ENCODE results near the gene ROR1. TPM values are rescaled to one million over a fixed set of nuclear protein-coding genes. Genes with fewer than 3 reads are reported as not detected.

Gene ROR1
- total RNA-seq, 1 donor from 2014 or later, result 30.3 TPM

DNA sequence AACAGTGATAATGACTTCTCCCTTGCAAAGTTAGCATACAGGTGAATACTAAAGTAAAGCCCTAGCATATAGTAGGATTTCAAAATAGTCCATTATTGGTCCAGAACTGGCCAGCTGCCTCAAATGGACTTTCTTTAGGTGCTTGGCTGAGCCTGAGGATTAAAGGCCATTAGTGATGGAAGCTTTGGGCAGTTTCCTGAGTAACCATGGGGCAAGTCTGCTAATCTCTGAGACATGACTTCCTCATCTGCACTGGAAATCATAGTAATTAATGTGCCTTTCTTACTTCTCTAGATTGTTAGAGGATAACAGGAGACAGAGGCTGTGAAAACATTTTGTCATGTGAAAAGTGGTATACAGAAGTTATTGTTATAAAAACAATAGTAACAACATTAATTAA, 273.1 kb downstream of the ROR1 start:
- Histone ChIP-seq H3K36me3 (no peaks in the 10 kb centered on the region), H3K9me3 (ENCODE audit: low read depth) (no peaks in the 10 kb centered on the region), H2AFZ (replicated peaks) (no peak overlapping the region), H3F3A (ENCODE audit: low read depth) (peaks cover 14% of the 10 kb centered on the region), H3K27ac (no peak overlapping the region), H3K9ac (no peak overlapping the region), H3K27me3 (no peaks in the 10 kb centered on the region), H3K4me2 (peak overlapping the region; percentile 34), H3K4me1 (peaks cover 45% of the 10 kb centered on the region), H3K4me3 (no peak overlapping the region), H4K20me1 (ENCODE audit: low read depth) (peaks cover 36% of the 10 kb centered on the region), H3K79me2 (ENCODE audit: low read depth) (peaks cover 55% of the 10 kb centered on the region)
- no peak for DNase-seq (ENCODE audit: low spot score)
- no peaks in the 10 kb centered on the region for H3K9me3 Mint-ChIP-seq
- no peak for TF ChIP-seq EZH2 (IDR thresholded peaks at IDR 0.05)
- no peak for TF ChIP-seq EZH2phosphoT487 (IDR thresholded peaks at IDR 0.05)
- TF ChIP-seq, protein P1, sequence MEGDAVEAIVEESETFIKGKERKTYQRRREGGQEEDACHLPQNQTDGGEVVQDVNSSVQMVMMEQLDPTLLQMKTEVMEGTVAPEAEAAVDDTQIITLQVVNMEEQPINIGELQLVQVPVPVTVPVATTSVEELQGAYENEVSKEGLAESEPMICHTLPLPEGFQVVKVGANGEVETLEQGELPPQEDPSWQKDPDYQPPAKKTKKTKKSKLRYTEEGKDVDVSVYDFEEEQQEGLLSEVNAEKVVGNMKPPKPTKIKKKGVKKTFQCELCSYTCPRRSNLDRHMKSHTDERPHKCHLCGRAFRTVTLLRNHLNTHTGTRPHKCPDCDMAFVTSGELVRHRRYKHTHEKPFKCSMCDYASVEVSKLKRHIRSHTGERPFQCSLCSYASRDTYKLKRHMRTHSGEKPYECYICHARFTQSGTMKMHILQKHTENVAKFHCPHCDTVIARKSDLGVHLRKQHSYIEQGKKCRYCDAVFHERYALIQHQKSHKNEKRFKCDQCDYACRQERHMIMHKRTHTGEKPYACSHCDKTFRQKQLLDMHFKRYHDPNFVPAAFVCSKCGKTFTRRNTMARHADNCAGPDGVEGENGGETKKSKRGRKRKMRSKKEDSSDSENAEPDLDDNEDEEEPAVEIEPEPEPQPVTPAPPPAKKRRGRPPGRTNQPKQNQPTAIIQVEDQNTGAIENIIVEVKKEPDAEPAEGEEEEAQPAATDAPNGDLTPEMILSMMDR (IDR thresholded peaks at IDR 0.05), result no peak
- H3K4me3 Mint-ChIP-seq, result no peak overlapping the region
- H3K4me1 Mint-ChIP-seq, result peaks cover 36% of the 10 kb centered on the region
- H3K27me3 Mint-ChIP-seq (ENCODE audit: insufficient read depth, low read depth), result no peaks in the 10 kb centered on the region
- peaks cover 10% of the 10 kb centered on the region for H3K36me3 Mint-ChIP-seq
- no peak overlapping the region for H3K27ac Mint-ChIP-seq

DNA sequence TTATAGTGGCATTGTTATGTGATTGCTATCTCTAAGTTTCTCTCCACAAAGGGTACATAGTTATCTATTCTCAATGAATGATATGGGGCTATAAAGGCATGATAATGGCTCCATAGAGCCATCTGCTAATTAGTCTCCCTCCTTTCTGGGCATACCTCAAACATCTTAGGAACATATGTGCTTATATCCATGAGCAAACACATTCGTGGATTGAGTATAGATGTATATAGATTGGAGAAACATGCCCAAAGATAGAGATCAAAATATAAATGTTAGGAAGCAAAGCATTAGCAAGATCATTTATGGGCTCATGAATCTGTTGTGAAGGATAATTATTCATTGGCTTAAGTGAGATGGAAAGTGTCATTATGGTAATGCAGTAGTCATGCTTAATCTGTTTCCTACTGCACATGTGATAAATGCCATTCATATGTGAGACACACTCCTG, 273.8 kb downstream of the ROR1 start:
- no peaks in the 10 kb centered on the region for H3K9me3 ChIP-seq (ENCODE audit: low read depth)
- peaks cover 38% of the 10 kb centered on the region for H3K4me1 ChIP-seq
- Mint-ChIP-seq H3K27ac (no peak overlapping the region), H3K27me3 (ENCODE audit: insufficient read depth, low read depth) (no peaks in the 10 kb centered on the region), H3K4me1 (peaks cover 30% of the 10 kb centered on the region), H3K4me3 (no peak overlapping the region), H3K9me3 (no peaks in the 10 kb centered on the region), H3K36me3 (peaks cover 10% of the 10 kb centered on the region)
- no peak for DNase-seq (ENCODE audit: low spot score)
- peaks cover 48% of the 10 kb centered on the region for H3K79me2 ChIP-seq (ENCODE audit: low read depth)
- no peak overlapping the region for H3K4me3 ChIP-seq
- H3K9ac ChIP-seq, result no peak overlapping the region
- H3F3A ChIP-seq (ENCODE audit: low read depth), result peaks cover 14% of the 10 kb centered on the region
- H4K20me1 ChIP-seq (ENCODE audit: low read depth), result peaks cover 30% of the 10 kb centered on the region
- TF ChIP-seq EZH2phosphoT487 (IDR thresholded peaks at IDR 0.05) (no peak), EZH2 (IDR thresholded peaks at IDR 0.05) (no peak)
- TF ChIP-seq, protein P1 (IDR thresholded peaks at IDR 0.05), result no peak
- H3K27ac ChIP-seq, result no peak overlapping the region
- H3K27me3 ChIP-seq, result no peaks in the 10 kb centered on the region
- no peaks in the 10 kb centered on the region for H3K36me3 ChIP-seq
- H2AFZ ChIP-seq (replicated peaks), result no peak overlapping the region
- H3K4me2 ChIP-seq, result no peak overlapping the region

DNA sequence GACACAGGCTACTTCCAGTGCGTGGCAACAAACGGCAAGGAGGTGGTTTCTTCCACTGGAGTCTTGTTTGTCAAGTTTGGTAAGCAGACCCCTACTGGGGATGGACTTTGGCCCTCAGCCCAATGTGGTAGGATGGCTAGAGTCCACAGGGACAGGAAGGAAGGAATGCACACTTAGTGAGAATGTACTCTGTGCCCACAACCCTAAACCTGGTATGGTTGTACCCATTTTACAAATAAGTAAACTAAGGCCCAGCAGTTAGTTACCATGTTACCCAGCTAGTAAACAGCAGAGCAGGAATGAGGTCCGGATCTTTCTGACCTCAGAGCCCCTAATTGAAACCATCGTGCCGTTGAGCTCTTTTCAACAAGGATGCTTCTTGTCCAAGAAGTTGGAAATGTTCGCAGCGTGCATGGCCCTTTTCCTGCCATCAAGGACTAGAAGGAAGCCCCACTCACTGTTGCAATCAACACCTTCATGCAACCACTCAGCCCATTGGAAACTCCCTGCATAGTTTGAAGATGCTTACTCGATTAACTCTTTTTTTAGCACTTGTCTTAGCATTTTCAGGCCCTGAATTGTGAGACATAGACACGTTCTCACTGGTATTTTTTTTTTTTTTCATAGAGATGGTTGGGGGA, 276.2 kb downstream of the ROR1 start:
- Histone ChIP-seq H3K9ac (no peak overlapping the region), H4K20me1 (ENCODE audit: low read depth) (peaks cover 13% of the 10 kb centered on the region), H3K4me3 (no peak overlapping the region), H3K36me3 (no peaks in the 10 kb centered on the region), H3K9me3 (ENCODE audit: low read depth) (no peaks in the 10 kb centered on the region), H3F3A (ENCODE audit: low read depth) (peaks cover 14% of the 10 kb centered on the region), H3K4me2 (no peak overlapping the region), H3K27ac (no peak overlapping the region), H2AFZ (replicated peaks) (no peak overlapping the region), H3K4me1 (peaks cover 21% of the 10 kb centered on the region), H3K27me3 (no peaks in the 10 kb centered on the region), H3K79me2 (ENCODE audit: low read depth) (peaks cover 25% of the 10 kb centered on the region)
- no peaks in the 10 kb centered on the region for H3K9me3 Mint-ChIP-seq
- peaks cover 10% of the 10 kb centered on the region for H3K36me3 Mint-ChIP-seq
- TF ChIP-seq EZH2 (IDR thresholded peaks at IDR 0.05), result no peak
- no peak for TF ChIP-seq EZH2phosphoT487 (IDR thresholded peaks at IDR 0.05)
- TF ChIP-seq, protein P1 (IDR thresholded peaks at IDR 0.05), result no peak
- no peak for DNase-seq (ENCODE audit: low spot score)
- no peaks in the 10 kb centered on the region for H3K27me3 Mint-ChIP-seq (ENCODE audit: insufficient read depth, low read depth)
- H3K27ac Mint-ChIP-seq, result no peak overlapping the region
- H3K4me1 Mint-ChIP-seq, result peaks cover 18% of the 10 kb centered on the region
- no peak overlapping the region for H3K4me3 Mint-ChIP-seq

Measured in neural progenitor cell (in vitro differentiated cells).